ENCODE results near the gene TMEM151A.
"Not testable (repeated sequence)": the region's sequence is repeated elsewhere in the genome, so short reads cannot be mapped to it uniquely, and the experiment has no call there.

TMEM151A gene

DNA sequence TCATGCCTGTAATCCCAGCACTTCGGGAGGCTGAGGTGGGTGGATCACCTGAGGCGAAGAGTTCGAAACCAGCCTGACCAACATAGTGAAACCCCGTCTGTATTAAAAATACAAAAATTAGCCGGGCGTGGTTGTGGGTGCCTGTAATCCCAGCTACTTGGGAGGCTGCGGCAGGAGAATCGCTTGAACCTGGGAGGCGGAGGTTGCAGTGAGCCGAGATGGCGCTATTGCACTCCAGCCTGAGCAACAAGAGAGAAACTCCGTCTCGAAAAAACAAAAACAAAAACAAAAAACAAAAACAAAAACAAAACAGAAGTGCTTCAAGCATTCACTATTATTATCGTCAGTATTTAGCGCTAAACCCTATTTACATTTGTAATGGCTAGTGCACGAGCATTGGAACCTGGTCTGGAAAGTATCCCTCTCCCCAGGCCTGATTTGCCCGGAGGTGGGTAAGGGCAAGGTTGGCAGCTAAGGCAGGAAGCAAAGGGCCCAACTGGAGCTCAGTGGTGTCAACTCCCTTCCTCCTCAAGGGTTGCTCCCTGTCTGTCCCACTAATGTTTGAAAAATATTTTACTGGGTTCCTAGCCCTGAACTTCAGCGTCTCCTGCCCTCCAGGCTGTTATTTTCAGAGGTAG lies 19.2 kb downstream of the TMEM151A start:
- not testable (repeated sequence) for DNase-seq

GRCh38 chr11:66311470-66311964 lies 19.8 kb downstream of the TMEM151A start:
- DNase-seq = no peak

- DNase-seq = peak; percentile 99
Measured at GRCh38 chr11:66311965-66312548, 20.4 kb downstream of the TMEM151A start.

- peak; percentile 97 for DNase-seq
Measured at GRCh38 chr11:66312549-66313320, 21.0 kb downstream of the TMEM151A start.

DNA sequence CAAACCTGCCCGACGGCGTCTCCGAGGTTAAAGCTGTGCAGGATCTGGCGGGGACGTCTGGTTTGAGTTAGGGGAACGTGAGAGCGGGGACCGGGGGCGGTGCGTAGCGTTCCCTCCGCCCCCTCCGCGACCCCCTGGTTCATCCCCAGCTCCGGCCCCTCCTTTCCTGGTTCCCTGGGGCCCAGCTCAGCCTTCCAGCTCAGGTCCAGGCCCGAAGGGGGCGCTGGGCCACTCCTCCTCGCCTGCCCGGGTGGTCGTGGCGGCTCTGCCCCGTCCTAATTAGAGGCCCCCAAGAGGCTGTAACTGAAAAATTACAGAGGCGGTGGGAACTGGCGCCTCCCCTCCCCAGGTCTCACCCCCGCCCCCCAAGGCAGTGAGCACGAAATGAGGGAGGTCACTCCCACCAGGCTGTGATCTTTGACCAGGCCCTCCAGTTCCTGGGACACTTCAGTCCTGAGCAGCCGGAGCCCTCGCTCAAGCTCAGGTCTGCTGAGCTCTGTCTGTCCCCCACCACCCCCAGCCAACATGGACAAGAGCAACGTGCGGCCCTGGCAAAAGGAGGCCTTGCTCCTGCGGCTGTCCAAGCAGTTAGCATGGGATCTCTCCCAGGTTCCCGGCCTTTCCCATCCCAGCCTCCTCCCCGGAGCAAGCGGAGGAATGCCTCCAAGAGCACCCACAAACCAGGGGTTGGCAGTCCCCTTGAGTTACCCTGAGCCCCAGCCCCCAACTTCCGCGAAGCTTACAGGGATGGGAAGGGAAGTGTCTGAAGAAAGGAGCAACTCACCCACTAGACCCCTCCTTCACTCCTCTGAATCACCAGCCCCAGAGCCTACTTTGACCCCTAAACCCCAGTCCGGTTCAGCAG lies 21.9 kb downstream of the TMEM151A start:
- no peak for DNase-seq

DNA sequence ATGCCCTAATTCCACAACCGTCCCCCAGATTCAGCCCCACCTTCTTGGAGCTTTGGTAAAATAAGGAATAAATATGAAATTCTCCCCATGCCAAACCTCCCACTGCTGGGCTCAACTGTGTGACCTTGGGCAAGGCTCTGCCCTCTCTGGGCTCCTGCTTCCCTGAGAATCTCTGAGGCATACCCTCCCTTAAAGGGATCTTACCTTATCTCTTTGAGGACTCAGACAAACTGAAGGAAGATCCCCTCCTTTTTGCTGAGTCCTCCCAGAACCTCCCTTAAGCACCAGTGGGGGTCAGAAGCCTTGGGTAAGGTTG lies 22.4 kb downstream of the TMEM151A start:
- DNase-seq = no peak

GRCh38 chr11:66314561-66315497 lies 23.1 kb downstream of the TMEM151A start:
- DNase-seq = no peak

DNA sequence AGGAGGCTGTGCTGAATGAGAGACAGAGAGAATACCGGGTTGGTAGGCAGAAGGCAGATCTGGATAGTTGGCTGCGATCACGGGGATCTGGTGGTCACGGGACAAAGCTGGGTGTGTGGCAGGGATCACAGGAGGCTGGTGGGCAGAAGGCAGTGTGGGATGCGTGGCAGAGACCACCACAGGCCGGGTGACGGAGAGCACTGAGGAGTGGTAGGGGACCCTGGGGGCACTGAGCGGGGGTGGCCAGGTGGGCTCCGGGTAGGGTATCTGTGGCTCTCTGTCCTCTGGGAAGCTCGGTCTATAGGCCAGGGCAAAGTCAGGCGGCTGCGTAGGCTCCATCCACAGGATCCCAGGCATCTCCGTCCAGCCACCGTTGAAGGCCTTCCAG lies 23.8 kb downstream of the TMEM151A start:
- DNase-seq = no peak

DNA sequence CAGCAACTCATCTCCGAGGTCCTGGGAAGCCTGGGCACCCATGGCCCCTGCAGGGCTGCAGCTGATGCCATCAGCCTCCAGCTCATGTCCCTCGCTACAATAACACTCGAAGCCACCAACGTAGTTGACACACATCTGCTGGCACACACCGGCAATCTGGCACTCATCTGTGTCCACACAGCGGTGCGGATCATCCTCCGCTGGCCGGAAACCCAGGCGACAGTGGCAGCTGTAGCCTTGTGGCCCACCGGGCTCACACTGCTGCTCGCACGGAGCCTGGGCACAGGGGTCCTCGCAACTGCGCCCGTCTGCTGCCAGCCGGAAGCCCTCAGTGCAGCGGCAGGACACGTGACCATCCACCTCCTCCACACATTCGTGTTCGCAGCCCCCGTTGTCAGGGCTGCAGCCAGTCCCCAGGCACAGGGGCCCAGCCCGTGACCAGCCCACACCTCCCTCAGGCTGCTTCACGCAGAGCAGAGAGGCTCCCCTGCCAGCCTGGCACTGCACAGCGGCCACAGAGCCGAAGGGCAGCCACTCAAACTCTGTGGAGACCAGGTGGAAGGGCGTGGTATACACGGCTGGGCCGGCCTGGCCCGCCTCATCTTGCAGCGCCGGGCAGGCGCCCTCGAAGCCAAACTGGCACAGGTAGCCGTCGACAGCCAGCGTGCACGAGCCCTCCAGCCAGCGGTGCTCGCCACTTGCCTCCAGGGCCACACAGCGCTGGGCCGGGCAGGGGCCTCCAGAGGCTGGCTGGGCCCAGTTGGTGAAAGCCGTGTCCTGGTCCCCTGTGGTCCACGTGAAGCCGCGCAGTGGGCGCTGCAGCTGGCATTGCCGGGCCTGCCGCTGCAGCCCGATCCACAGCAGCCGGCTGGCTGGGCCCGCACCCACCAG lies 24.5 kb downstream of the TMEM151A start:
- no peak for DNase-seq

DNA sequence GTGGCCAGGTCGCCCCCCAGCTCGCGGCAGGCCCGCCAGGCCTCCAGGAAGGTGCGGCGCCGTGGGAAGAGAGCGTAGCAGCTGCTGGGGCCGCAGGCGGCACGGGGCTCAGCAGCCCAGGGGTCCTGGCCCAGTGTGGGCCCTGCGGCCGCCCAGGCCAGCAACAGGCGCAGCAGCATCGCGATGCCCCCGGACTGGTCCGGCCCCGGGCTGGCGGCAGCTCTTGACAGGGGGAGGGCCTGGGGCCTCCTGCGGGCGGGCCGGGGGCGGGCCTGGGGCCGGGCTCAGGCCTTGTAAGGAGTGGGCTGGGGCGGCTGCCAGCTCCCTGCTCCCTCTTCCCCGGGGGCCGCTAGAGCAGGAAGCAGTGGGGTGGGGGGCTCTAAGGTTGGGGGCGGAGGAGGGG lies 25.2 kb downstream of the TMEM151A start, which contains the start of gene CD248:
Gene CD248 (minus strand): TSS at position 196 of the 403 bp plus-strand sequence. CDS start 17 bp downstream, at position 179.
- no peak for DNase-seq

DNA sequence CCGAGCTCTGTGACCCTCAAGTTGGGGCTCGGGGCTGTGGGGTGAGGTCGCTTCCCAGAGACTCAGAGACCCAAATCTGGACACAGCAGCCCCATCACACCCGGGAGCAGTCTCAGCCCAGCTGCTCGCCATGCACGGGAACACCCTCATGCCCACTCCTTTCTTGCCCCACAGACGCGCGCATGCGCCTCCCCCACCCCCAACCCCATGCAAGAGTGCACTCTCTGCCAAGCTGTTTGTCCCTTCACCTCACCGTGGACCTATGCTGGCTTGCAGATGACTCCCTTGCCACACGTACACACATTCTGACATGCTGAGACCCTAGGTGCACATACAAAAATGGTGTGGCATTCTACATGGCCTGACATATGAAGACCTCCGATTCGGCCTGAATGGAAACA lies 25.6 kb downstream of the TMEM151A start:
- peak; percentile 45 for DNase-seq

DNA sequence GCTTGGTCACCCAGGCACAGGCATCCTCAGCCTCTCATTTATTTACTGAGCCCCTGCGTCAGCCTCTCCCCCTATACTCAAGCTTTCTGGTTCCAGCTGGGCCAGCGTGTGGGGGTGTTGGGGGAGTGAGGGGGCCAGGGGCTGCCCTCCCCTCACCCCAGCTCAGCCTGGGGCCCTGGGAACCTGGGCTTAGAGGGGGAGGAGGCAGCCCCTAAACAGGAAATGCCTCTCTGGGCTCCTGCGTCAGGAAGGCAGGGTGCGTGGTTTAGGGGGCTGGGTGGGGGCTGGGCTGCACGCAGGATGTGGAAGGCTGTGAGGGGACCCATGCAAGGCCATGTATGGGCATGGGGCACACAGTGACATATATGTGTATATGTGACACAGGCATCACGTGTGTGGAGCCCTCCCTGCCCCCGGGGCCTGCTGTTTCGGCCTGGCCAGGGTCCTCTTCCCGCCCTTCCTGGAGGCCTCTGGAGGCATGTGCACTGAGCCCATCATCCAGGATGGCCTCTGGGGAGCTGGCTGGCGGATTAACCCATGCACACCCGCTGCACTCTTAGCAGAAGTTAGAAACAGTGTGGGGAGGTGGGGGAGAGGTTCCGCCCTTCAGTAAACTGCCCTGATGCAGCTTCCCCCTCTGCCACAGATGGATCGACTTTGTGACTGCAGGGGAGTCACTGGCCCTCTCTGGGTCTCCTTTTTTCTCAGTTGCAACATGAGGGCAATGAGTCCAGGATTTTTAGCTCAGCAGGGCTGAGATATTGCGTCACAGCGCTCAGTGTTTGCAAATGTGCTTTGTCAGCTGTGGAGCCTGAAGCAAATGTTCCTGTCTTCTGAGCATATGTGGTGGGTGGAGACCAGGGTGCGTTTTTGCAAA lies 26.3 kb downstream of the TMEM151A start:
- DNase-seq = peak; percentile 50

DNA sequence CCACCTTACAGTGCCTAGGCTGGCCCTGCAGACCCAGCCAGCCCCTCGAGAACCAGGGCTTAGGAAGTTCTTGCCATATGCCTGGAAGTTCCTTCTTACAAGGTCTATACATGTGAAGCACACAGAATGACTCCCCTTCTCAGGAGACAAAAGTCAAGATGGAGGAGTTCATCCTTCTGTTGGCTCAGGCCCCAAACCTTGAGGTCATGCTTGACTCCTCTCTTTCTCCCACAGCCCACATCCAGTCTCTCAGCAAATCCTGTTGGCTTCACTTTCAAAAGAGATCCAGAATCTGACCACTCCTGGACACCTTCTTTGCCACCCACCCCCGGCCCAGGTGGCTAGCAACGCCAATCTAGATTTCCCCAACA lies 26.9 kb downstream of the TMEM151A start:
- DNase-seq = no peak

DNA sequence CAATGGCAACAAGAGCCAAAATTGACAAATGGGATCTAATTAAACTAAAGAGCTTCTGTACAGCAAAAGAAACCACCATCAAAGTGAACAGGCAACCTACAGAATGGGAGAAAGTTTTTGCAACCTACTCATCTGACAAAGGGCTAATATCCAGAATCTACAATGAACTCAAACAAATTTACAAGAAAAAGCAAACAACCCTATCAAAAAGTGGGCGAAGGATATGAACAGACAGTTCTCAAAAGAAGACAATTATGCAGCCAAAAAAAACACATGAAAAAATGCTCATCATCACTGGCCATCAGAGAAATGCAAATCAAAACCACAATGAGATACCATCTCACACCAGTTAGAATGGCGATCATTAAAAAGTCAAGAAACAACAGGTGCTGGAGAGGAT lies 28.6 kb downstream of the TMEM151A start:
- not testable (repeated sequence) for DNase-seq

DNA sequence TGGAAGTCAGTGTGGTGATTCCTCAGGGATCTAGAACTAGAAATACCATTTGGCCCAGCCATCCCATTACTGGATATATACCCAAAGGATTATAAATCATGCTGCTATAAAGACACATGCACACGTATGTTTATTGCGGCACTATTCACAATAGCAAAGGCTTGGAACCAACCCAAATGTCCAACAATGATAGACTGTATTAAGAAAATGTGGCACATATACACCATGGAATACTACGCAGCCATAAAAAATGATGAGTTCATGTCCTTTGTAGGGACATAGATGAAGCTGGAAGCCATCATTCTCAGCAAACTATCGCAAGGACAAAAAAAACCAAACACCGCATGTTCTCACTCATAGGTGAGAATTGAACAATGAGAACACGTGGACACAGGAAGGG lies 29.1 kb downstream of the TMEM151A start:
- not testable (repeated sequence) for DNase-seq

DNA sequence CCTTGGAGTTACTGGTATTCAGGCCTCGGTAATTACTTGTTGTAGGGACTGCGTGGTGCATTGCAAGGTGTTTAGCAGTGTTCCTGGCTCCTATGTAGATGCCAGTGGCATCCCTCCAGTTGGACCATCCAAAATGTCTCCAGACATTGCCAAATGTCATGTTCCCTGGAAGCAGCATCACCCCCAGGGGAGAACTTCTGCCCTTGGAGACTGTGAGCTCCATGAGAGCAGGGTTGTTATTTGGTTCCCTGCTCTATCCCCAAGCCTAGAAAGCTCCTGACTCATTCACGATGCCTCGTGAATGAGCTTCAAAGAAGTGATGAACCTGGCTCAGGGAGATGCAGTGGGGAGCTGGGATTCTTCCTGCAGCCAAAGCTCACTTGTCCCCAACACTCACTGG lies 29.9 kb downstream of the TMEM151A start:
- DNase-seq = no peak

GRCh38 chr11:66322732-66323427 lies 31.2 kb downstream of the TMEM151A start:
- no peak for DNase-seq

GRCh38 chr11:66323684-66324083 lies 32.0 kb downstream of the TMEM151A start:
- DNase-seq = no peak

GRCh38 chr11:66324664-66325063 lies 33.0 kb downstream of the TMEM151A start:
- no peak for DNase-seq

Data from activated CD8-positive, alpha-beta memory T cell treated with anti-CD3 and anti-CD28 coated beads, Interleukin-2, amount 50 U/mL, for 4 hours (primary cell).